Hepatocyte (in vitro differentiated cells): ENCODE measurements around the gene KTI12.

ENCODE experiments used
- CTCF ChIP-seq: fragments of 200-600 bp; sonication (generic); IDR thresholded peaks from 2 replicates; pipeline ENCODE4 v1.5.1; 2016; ENCODE audit warnings: antibody characterized with exemption, mild to moderate bottlenecking; ENCODE audit not compliant: poor library complexity
- EZH2 ChIP-seq: fragments of 200-600 bp; sonication (generic); IDR thresholded peaks from 2 replicates; pipeline ENCODE4 v1.6.1; 2016; ENCODE audit warnings: antibody characterized with exemption, mild to moderate bottlenecking, borderline replicate concordance

GRCh38 chr1:51990478-51990965 is 43.1 kb downstream of the KTI12 start, which contains the start of gene RAB3B:
- TF ChIP-seq CTCF (no peak), EZH2 (no peak)
